KMS-11 (cell line): ENCODE measurements around the gene PRSS33.

Source experiments
- H2AFZ ChIP-seq: fragments of 200-600 bp; sonication (generic); 2 replicates; pipeline ENCODE4 v1.6.1; 2016; ENCODE audit warnings: antibody characterized with exemption, mixed run types, low read depth
- H3K27ac ChIP-seq: fragments of 200-600 bp; sonication (generic); 2 replicates; pipeline ENCODE4 v1.6.1; 2016; ENCODE audit warnings: mild to moderate bottlenecking, mixed run types
- H3K27me3 ChIP-seq: fragments of 200-600 bp; sonication (generic); 2 replicates; pipeline ENCODE4 v1.6.1; 2017; ENCODE audit warnings: mild to moderate bottlenecking, low read depth, mixed run types, moderate library complexity; ENCODE audit not compliant: insufficient read depth
- H3K36me3 ChIP-seq: fragments of 200-600 bp; sonication (generic); 2 replicates; pipeline ENCODE4 v1.6.1; 2017; ENCODE audit warnings: mild to moderate bottlenecking, mixed run types; ENCODE audit not compliant: insufficient read depth
- H3K4me1 ChIP-seq: fragments of 200-600 bp; sonication (generic); 2 replicates; pipeline ENCODE4 v1.6.1; 2016; ENCODE audit warnings: mild to moderate bottlenecking, low read depth, mixed run types; ENCODE audit not compliant: poor library complexity, severe bottlenecking
- H3K4me2 ChIP-seq: fragments of 200-600 bp; sonication (generic); 2 replicates; pipeline ENCODE4 v1.7.0; 2016; ENCODE audit warnings: mild to moderate bottlenecking, mixed run types
- H3K4me3 ChIP-seq: fragments of 200-600 bp; sonication (generic); IDR thresholded peaks from 2 replicates; pipeline ENCODE4 v1.6.1; 2017; ENCODE audit warnings: low read depth, low read length, mixed read lengths; ENCODE audit not compliant: insufficient read depth
- H3K79me2 ChIP-seq: fragments of 200-600 bp; sonication (generic); 2 replicates; pipeline ENCODE4 v1.6.1; 2016; ENCODE audit warnings: low read depth, mixed run types; ENCODE audit not compliant: insufficient read depth
- H3K9ac ChIP-seq: fragments of 200-600 bp; sonication (generic); 2 replicates; pipeline ENCODE4 v1.6.1; 2016; ENCODE audit warnings: mild to moderate bottlenecking, mixed run types
- H4K20me1 ChIP-seq: fragments of 200-600 bp; sonication (generic); 2 replicates; pipeline ENCODE4 v1.6.1; 2016; ENCODE audit warnings: mild to moderate bottlenecking, mixed run types; ENCODE audit not compliant: insufficient read depth
- TF ChIP-seq, protein P1 (sequence below): fragments of 200-600 bp; sonication (generic); conservative IDR thresholded peaks from 2 replicates; pipeline ENCODE4 v1.6.1; 2017; ENCODE audit warnings: low read depth, mild to moderate bottlenecking, antibody characterized with exemption, low read length, moderate library complexity, mixed read lengths

PRSS33 gene

DNA sequence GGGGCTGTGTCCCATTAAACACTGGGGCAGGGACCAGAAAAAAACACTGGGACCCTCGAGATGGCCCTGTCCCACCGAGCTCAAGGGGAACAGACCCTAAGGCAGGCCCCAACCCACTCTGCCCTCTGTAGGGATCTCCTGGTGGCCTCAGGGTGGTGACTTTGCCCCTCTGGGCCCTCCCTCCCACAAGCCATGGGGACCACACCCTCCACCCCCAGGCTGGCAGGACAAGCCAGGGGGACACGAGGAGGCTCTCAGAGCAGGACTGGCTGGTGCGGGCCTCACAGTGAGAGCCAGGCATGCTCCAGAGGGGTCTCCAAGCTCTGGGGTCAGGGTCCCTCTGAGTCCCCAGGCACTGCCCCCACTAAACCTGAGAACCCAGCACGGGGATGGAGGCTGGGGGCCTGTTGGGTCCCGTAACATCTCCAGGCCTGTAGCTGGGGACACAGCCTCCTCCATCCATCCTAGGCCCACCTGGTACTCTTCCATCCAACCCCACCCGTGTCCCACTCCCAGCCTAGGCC is 49.4 kb downstream of the PRSS33 start:
- H3K27me3 ChIP-seq = no peaks in the 10 kb centered on the region
- H3K79me2 ChIP-seq = no peaks in the 10 kb centered on the region

DNA sequence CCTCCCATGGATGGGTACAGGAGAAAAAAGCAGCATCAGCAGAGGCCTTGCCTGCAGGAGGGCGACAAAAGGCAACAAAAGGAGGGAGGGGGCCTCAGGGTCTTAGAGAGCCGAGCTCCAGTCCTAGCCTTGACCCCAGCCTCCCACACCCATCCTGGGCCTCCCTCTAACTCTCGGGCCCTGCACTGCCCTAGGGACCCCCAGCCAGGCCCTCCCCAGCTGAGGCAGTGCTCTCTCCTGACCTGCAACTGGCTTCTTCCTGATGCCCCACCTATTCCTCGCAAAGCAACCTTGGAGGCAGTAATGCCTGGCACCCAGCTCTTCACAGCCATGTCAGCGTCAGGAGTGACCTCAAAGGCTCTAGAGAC is 50.1 kb downstream of the PRSS33 start:
- H2AFZ ChIP-seq = no peak overlapping the region
- TF ChIP-seq, protein P1, sequence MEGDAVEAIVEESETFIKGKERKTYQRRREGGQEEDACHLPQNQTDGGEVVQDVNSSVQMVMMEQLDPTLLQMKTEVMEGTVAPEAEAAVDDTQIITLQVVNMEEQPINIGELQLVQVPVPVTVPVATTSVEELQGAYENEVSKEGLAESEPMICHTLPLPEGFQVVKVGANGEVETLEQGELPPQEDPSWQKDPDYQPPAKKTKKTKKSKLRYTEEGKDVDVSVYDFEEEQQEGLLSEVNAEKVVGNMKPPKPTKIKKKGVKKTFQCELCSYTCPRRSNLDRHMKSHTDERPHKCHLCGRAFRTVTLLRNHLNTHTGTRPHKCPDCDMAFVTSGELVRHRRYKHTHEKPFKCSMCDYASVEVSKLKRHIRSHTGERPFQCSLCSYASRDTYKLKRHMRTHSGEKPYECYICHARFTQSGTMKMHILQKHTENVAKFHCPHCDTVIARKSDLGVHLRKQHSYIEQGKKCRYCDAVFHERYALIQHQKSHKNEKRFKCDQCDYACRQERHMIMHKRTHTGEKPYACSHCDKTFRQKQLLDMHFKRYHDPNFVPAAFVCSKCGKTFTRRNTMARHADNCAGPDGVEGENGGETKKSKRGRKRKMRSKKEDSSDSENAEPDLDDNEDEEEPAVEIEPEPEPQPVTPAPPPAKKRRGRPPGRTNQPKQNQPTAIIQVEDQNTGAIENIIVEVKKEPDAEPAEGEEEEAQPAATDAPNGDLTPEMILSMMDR = no peak
- H3K4me2 ChIP-seq = no peak overlapping the region

More for the DNA sequence above, 49.4 kb downstream of the PRSS33 start:
- Histone ChIP-seq H3K4me1 (no peaks in the 10 kb centered on the region), H3K36me3 (no peaks in the 10 kb centered on the region), H3K4me2 (no peak overlapping the region), H3K27ac (no peak overlapping the region), H3K4me3 (no peak overlapping the region), H4K20me1 (no peaks in the 10 kb centered on the region), H2AFZ (no peak overlapping the region), H3K9ac (no peak overlapping the region)
- TF ChIP-seq, protein P1 = no peak

DNA sequence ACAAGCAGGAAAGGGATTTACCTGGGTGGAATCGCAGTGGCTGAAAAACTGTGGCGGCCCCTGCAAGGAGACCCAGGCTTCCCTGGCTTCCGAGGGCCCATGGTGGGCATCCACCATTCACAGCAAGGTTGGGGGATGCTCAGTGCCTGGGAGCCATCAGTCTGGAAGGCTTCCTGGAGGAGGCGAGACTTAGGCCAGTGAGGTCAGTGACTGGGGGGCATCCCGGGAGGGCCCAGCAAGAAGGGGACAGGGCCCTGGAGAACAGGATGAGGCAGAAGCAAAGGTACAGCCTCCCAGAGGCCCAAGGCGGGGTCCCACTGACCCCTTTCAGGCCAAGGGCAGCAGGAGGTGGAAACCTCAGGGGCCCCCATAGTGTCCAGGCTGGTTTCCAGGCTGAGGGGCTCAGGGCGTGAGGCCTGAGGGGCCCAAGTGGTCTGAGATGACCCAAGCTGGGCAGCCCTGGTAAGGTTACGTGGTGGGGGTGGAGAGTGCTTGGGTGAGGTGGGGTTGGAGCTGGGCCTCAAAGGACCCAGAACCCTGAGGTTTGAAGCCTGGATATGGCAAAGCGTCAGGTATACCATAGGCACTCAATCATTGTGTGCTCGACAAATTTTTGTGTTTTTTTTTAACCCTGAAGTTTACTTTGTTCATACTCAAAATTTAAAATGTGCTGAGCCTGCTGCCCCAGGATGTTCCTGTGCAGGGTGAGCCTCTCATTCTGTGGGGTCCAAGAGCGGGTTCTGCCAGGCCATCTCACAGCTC is 50.7 kb downstream of the PRSS33 start:
- no peak overlapping the region for H3K27ac ChIP-seq
- no peak overlapping the region for H3K9ac ChIP-seq
- no peaks in the 10 kb centered on the region for H3K4me1 ChIP-seq
- H3K36me3 ChIP-seq = no peaks in the 10 kb centered on the region
- H3K4me3 ChIP-seq = no peak overlapping the region
- H3K79me2 ChIP-seq = no peaks in the 10 kb centered on the region
- TF ChIP-seq, protein P1 = no peak
- no peaks in the 10 kb centered on the region for H4K20me1 ChIP-seq
- H3K4me2 ChIP-seq = no peak overlapping the region
- H3K27me3 ChIP-seq = no peaks in the 10 kb centered on the region; the same call in 1 of the 2 replicates
- no peak overlapping the region for H2AFZ ChIP-seq

More for the DNA sequence above, 50.1 kb downstream of the PRSS33 start:
- H3K27ac ChIP-seq = no peak overlapping the region
- no peak overlapping the region for H3K9ac ChIP-seq
- no peaks in the 10 kb centered on the region for H4K20me1 ChIP-seq
- no peaks in the 10 kb centered on the region for H3K36me3 ChIP-seq
- no peaks in the 10 kb centered on the region for H3K79me2 ChIP-seq
- no peak overlapping the region for H3K4me3 ChIP-seq
- H3K4me1 ChIP-seq = no peaks in the 10 kb centered on the region
- H3K27me3 ChIP-seq = no peaks in the 10 kb centered on the region; the same call in 1 of the 2 replicates

DNA sequence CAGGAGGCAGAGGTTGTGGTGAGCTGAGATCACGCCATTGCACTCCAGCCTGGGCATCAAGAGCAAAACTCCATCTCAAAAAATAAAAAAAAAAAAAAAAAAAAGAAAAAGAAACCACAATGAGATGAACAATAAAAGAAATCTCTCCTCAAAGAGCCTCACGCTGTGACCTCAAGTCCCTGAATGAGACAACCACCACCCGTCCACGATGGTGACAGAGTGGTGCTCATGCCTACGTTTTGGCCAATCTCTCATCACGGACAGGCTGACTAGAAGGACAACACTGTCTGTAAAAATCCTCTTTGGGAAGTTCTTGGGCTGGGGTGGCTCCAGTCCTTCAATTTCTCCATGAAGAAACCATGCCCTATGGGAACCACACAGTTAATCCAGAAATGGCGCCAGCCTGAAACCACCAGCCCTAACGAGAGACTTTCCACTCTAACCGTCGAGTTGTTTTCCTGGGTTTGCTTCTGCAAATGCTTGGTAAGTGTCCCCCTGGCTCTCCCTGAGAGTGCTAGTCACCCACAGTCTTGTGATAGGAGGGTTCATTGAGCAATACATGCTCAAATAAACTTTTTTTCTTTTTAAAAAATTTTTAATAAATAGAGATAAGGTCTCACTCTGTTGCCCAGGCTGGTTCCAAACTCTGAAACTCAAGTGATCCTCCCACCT is 52.4 kb downstream of the PRSS33 start:
- Histone ChIP-seq H3K9ac (no peak overlapping the region), H3K36me3 (no peaks in the 10 kb centered on the region), H2AFZ (no peak overlapping the region), H3K4me3 (no peak overlapping the region), H3K4me2 (no peak overlapping the region), H3K79me2 (no peaks in the 10 kb centered on the region), H4K20me1 (no peaks in the 10 kb centered on the region), H3K27ac (no peak overlapping the region), H3K4me1 (no peaks in the 10 kb centered on the region), H3K27me3 (no peaks in the 10 kb centered on the region; the same call in 1 of the 2 replicates)
- TF ChIP-seq, protein P1 = no peak
